ENCODE measurements around the gene MIPEP. TPM values are rescaled to one million over a fixed set of nuclear protein-coding genes. Genes with fewer than 3 reads are reported as not detected.

The MIPEP gene
- total RNA-seq, 2 donors from 2014 or later: 26.2 to 27.1 TPM

DNA sequence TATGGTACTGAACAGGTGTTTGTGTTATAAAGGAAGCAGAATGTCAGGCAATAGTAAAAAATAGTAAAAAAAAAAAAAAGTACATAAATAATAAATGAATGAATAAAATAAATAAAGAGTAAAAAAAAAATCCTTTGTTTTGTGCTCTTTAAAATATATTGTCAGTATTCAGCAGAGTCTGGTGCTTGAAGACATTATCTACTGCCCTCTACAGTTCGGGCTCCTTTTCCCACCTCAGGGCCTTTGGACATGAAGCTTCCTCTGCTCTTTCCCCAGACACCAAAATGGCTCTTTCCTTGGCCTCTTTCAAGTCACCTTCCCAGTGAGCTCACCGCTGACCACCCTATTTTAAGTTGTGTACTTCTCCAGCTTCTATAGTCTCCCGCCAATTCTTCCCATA, 181.5 kb downstream of the MIPEP start:
- no peak for DNase-seq (ENCODE audit: low spot score)
- no peaks in the 10 kb centered on the region for H3K36me3 ChIP-seq
- no peaks in the 10 kb centered on the region for H3K27me3 ChIP-seq (replicated peaks; ENCODE audit: insufficient read depth)
- intact Hi-C loops (cut with DNase I): loop anchor here (5.0 to 10.0 kb wide), 2 partner anchors 130 to 243 kb away; no protein-coding TSS in a partner anchor
- WGBS: 91% methylated on average over 3 of the region's 3 CpGs
- H3K27ac ChIP-seq: no peak overlapping the region
- H3K4me1 ChIP-seq (replicated peaks): no peaks in the 10 kb centered on the region
- TF ChIP-seq POLR2AphosphoS5 (IDR thresholded peaks at IDR 0.05): no peak
- TF ChIP-seq, protein P1, sequence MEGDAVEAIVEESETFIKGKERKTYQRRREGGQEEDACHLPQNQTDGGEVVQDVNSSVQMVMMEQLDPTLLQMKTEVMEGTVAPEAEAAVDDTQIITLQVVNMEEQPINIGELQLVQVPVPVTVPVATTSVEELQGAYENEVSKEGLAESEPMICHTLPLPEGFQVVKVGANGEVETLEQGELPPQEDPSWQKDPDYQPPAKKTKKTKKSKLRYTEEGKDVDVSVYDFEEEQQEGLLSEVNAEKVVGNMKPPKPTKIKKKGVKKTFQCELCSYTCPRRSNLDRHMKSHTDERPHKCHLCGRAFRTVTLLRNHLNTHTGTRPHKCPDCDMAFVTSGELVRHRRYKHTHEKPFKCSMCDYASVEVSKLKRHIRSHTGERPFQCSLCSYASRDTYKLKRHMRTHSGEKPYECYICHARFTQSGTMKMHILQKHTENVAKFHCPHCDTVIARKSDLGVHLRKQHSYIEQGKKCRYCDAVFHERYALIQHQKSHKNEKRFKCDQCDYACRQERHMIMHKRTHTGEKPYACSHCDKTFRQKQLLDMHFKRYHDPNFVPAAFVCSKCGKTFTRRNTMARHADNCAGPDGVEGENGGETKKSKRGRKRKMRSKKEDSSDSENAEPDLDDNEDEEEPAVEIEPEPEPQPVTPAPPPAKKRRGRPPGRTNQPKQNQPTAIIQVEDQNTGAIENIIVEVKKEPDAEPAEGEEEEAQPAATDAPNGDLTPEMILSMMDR (IDR thresholded peaks at IDR 0.05): no peak
- no peak for TF ChIP-seq POLR2A (IDR thresholded peaks at IDR 0.05)
- H3K4me3 ChIP-seq: no peak overlapping the region
- H3K9me3 ChIP-seq: no peaks in the 10 kb centered on the region

DNA sequence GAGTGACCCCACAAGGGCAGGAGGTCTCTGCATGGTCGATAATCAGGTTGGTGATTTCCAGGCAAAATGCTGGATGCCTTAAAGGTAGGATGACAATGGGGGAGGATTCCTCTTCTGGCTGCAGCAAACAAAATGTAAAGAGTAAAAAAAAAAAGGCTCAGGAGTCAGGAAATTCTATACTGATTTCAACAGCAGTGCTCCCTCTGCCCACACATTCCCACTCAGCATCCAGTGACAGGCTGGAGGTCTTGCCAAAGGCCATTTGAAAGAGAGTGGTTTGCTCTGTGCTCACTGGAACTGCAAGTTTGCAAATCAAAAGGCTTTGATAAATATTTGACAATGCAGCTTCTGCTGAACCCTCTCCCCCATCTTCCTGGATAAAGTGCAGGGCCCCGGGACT, 183.6 kb downstream of the MIPEP start:
- H3K4me1 ChIP-seq (replicated peaks): no peaks in the 10 kb centered on the region
- intact Hi-C loops (cut with DNase I): loop anchor here (5.0 to 10.0 kb wide), 2 partner anchors 128 to 241 kb away; no protein-coding TSS in a partner anchor
- H3K4me3 ChIP-seq: no peak overlapping the region
- no peaks in the 10 kb centered on the region for H3K36me3 ChIP-seq
- no peak overlapping the region for H3K27ac ChIP-seq
- TF ChIP-seq, protein P1 (IDR thresholded peaks at IDR 0.05): no peak
- no peak for TF ChIP-seq POLR2AphosphoS5 (IDR thresholded peaks at IDR 0.05)
- no peak for TF ChIP-seq POLR2A (IDR thresholded peaks at IDR 0.05)
- H3K27me3 ChIP-seq (replicated peaks; ENCODE audit: insufficient read depth): no peaks in the 10 kb centered on the region
- 57% methylated on average over 2 of the region's 2 CpGs for WGBS
- no peaks in the 10 kb centered on the region for H3K9me3 ChIP-seq
- no peak for DNase-seq (ENCODE audit: low spot score)

- whole genome bisulfite sequencing: 49% methylated on average over 11 of the region's 11 CpGs
- Histone ChIP-seq H3K27ac (no peak overlapping the region), H3K4me1 (replicated peaks) (no peaks in the 10 kb centered on the region), H3K9me3 (no peaks in the 10 kb centered on the region), H3K36me3 (no peaks in the 10 kb centered on the region), H3K27me3 (replicated peaks; ENCODE audit: insufficient read depth) (no peaks in the 10 kb centered on the region), H3K4me3 (no peak overlapping the region)
- intact Hi-C loops (cut with DNase I): loop anchor here (10.0 kb wide), 1 partner anchor 239 kb away; no protein-coding TSS in a partner anchor
- no peak for TF ChIP-seq POLR2A (IDR thresholded peaks at IDR 0.05)
- TF ChIP-seq, protein P1 (IDR thresholded peaks at IDR 0.05): no peak
- DNase-seq (ENCODE audit: low spot score): no peak
Observed at GRCh38 chr13:23703246-23703860, 185.8 kb downstream of the MIPEP start.

DNA sequence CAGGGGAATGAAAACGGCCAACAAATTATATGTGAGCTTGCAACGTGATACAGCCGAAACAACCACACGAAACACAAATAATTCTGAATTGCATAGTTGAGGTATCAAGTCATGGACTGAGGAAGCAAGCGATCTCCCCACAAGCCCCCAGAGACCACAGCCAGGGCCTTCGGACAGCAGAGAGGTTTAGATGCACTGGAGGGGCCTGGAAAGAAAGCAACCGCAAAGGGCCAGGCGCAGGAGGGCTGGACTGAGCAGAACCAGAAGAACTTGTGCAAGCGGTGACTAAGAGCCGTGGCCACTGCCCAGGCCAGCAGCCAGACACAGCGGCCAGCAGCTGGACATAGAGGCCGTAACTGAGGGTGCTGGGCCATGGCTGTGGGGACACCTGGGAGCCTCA, 187.6 kb downstream of the MIPEP start:
- Histone ChIP-seq H3K27me3 (replicated peaks; ENCODE audit: insufficient read depth) (no peaks in the 10 kb centered on the region), H3K4me3 (no peak overlapping the region), H3K27ac (no peak overlapping the region), H3K36me3 (no peaks in the 10 kb centered on the region), H3K9me3 (no peaks in the 10 kb centered on the region), H3K4me1 (replicated peaks) (no peaks in the 10 kb centered on the region)
- 81% methylated on average over 12 of the region's 12 CpGs for WGBS
- TF ChIP-seq POLR2A (IDR thresholded peaks at IDR 0.05) (no peak), POLR2AphosphoS5 (IDR thresholded peaks at IDR 0.05) (no peak)
- TF ChIP-seq, protein P1 (IDR thresholded peaks at IDR 0.05): no peak
- intact Hi-C loops (cut with DNase I): loop anchor here (10.0 kb wide), 1 partner anchor 237 kb away; no protein-coding TSS in a partner anchor
- no peak for DNase-seq (ENCODE audit: low spot score)

DNA sequence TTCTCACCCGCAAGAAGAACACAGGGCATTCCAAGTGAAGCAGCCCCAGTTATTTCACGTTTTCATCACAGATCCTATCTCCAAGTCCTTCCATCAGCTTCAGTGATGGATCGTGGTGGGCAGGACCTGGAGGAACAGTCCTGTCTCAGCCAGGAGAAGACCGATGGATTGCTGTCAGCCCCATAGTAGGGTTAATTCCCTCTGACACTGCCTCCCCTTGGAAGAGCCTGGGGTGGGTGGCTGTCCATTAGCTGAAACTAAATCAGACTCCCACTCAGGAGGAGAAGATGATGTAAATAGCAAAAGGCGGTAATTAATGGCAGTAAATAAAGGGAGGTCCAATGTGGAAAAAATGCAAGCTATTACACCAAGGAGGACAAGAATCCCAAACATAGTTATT, 188.0 kb downstream of the MIPEP start:
- intact Hi-C loops (cut with DNase I): loop anchor here (10.0 kb wide), 1 partner anchor 236 kb away; no protein-coding TSS in a partner anchor
- WGBS: 93% methylated on average over 5 of the region's 5 CpGs
- Histone ChIP-seq H3K36me3 (no peaks in the 10 kb centered on the region), H3K4me1 (replicated peaks) (no peaks in the 10 kb centered on the region), H3K27me3 (replicated peaks; ENCODE audit: insufficient read depth) (no peaks in the 10 kb centered on the region), H3K27ac (no peak overlapping the region), H3K4me3 (no peak overlapping the region), H3K9me3 (no peaks in the 10 kb centered on the region)
- no peak for DNase-seq (ENCODE audit: low spot score)
- TF ChIP-seq POLR2A (IDR thresholded peaks at IDR 0.05) (no peak), POLR2AphosphoS5 (IDR thresholded peaks at IDR 0.05) (no peak)
- TF ChIP-seq, protein P1 (IDR thresholded peaks at IDR 0.05): no peak

All from prostate gland (tissue), 2 donors.